K562 (cell line): Measurements from ENCODE around the gene DBP. TPM values are rescaled to one million over a fixed set of nuclear protein-coding genes. Genes with fewer than 3 reads are reported as not detected.

ENCODE experiments used
- BRF1 ChIP-seq: IDR thresholded peaks from 3 replicates; pipeline ENCODE4 v1.6.1; 2011; ENCODE audit warnings: borderline replicate concordance, mild to moderate bottlenecking; ENCODE audit not compliant: insufficient read length; ENCODE audit errors: extremely low read depth
- CHCHD3 ChIP-seq: fragments of 250-450 bp; sonication (Bioruptor Pico); IDR thresholded peaks from 2 replicates; pipeline ENCODE4 v2.1.2; 2022; ENCODE audit warnings: mild to moderate bottlenecking
- EP400 ChIP-seq: fragments of 450-650 bp; IDR thresholded peaks from 2 replicates; pipeline ENCODE4 v1.6.1; 2017; ENCODE audit warnings: antibody characterized with exemption, mild to moderate bottlenecking, moderate library complexity
- HMGN3 ChIP-seq: IDR thresholded peaks from 2 replicates; pipeline ENCODE4 v1.6.1; 2011; ENCODE audit warnings: borderline replicate concordance, low read depth, mild to moderate bottlenecking, mixed read lengths, low read length; ENCODE audit not compliant: insufficient read length; ENCODE audit errors: extremely low read depth
- L3MBTL2 ChIP-seq: fragments of 450-650 bp; IDR thresholded peaks from 2 replicates; pipeline ENCODE4 v1.6.1; 2016; ENCODE audit warnings: mild to moderate bottlenecking, moderate library complexity
- POLR2AphosphoS5 ChIP-seq: IDR thresholded peaks from 2 replicates; pipeline ENCODE4 v1.6.1; 2011; ENCODE audit warnings: mild to moderate bottlenecking, low read depth, low read length, moderate library complexity; ENCODE audit not compliant: control insufficient read depth, insufficient read depth
- TRIM24 ChIP-seq, 2 experiments: fragments of 450-650 bp; IDR thresholded peaks; 2 replicates each; pipeline ENCODE4 v1.6.1; 2016
- XRCC3 ChIP-seq: fragments of 450-650 bp; IDR thresholded peaks from 2 replicates; pipeline ENCODE4 v1.6.1; 2017; ENCODE audit warnings: mild to moderate bottlenecking, moderate library complexity
- ZFP36 ChIP-seq: fragments of 150-350 bp; IDR thresholded peaks from 2 replicates; pipeline ENCODE4 v1.6.1; 2018; ENCODE audit warnings: low read length, low read depth; ENCODE audit not compliant: partially characterized antibody
- ZNF311 ChIP-seq: fragments of 250-450 bp; sonication (Bioruptor Pico); IDR thresholded peaks from 2 replicates; pipeline ENCODE4 v1.4.0; 2020; ENCODE audit warnings: mild to moderate bottlenecking, moderate library complexity
- polyA plus RNA-seq, 8 experiments: library from polyadenylated mRNA; depleted of rRNA in 4 of 8; stranded (reverse) in 5 of 8; unstranded in 3 of 8; fragments of >200 nt; fragmentation: Nextera tagmentation in 2 of 8; fragmentation: Illumina TruSeq in 1 of 8; extraction: Ambion mirVana in 2 of 8; extraction: Trizol in 1 of 8; gene quantifications; 2 replicates each; pipeline versions ENCODE4 v1.2.1 to v1.2.3, GENCODE V29; 2011 to 2014; ENCODE audit warnings: inconsistent platforms in 1 of 8, missing spikeins in 1 of 8
- total RNA-seq, 7 experiments: library from RNA; depleted of rRNA in 6 of 7; stranded (reverse); fragments of >200 nt in 6 of 7; fragmentation: Illumina TruSeq in 2 of 7; extraction: Trizol in 2 of 7; gene quantifications; 2 replicates each; pipeline versions ENCODE4 v1.2.1 to v1.2.3, GENCODE V29; 2011 to 2021; ENCODE audit warnings: low replicate concordance in 1 of 7
- TF ChIP-seq, protein P1 (sequence below): fragments of 150-350 bp; IDR thresholded peaks from 2 replicates; pipeline ENCODE4 v1.6.1; 2014; ENCODE audit warnings: low read depth, mild to moderate bottlenecking, low read length, borderline replicate concordance
- TF ChIP-seq, protein P2 (sequence below): IDR thresholded peaks from 2 replicates; pipeline ENCODE4 v1.6.1; 2011; ENCODE audit warnings: borderline replicate concordance, low read depth, mild to moderate bottlenecking, moderate library complexity, low read length; ENCODE audit not compliant: insufficient read depth, poor library complexity, severe bottlenecking
- TF ChIP-seq, protein P3 (sequence below), 2 experiments: fragments of 200-800 bp in 1 of 2; sonication (Bioruptor generic) in 1 of 2; sonication (generic) in 1 of 2; formaldehyde crosslinking in 1 of 2; IDR thresholded peaks in 1 of 2; conservative IDR thresholded peaks in 1 of 2; 2 replicates each; pipeline versions ENCODE4 v1.5.0 to v1.6.1; 2016 to 2020; ENCODE audit warnings: missing compliant biosample characterization in 1 of 2, missing genetic modification characterization in 1 of 2, missing genetic modification reagents in 1 of 2
- TF ChIP-seq, protein P4 (sequence below): fragments of 450-650 bp; IDR thresholded peaks from 2 replicates; pipeline ENCODE4 v1.6.1; 2016; ENCODE audit warnings: mild to moderate bottlenecking

DBP gene
- total and polyA plus RNA-seq, 9 of the 15 experiments (the other 6 are each of a cell fraction or from before 2014, with no cell fraction given) = 0.25 to 5.5 (median 1.8) TPM

DNA sequence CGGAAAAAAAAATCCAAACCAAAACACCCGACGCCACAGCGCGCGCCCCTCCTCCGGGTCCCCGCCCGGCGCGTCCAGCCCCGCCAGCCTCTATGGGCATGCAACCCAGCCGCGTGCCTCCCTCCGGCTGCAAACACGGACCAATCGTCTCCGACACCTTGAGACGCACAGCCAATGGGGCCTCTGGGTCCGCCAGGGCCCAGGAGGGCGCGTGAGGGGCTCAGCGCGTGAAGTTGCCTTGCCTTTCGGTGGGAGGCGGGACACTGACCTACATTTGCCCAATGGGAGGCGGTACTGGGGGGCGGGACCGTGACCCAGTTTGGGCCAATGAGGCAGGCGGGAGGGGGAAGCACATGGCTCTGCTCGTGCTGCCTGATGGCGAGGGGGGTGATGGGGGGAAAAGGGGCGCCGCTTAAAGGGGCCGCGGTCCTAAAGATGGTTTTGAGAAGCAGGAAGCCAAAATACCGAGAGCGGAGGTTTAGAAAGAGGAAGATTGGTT lies 319 bp upstream of the DBP start (continued):
- TF ChIP-seq, protein P1, sequence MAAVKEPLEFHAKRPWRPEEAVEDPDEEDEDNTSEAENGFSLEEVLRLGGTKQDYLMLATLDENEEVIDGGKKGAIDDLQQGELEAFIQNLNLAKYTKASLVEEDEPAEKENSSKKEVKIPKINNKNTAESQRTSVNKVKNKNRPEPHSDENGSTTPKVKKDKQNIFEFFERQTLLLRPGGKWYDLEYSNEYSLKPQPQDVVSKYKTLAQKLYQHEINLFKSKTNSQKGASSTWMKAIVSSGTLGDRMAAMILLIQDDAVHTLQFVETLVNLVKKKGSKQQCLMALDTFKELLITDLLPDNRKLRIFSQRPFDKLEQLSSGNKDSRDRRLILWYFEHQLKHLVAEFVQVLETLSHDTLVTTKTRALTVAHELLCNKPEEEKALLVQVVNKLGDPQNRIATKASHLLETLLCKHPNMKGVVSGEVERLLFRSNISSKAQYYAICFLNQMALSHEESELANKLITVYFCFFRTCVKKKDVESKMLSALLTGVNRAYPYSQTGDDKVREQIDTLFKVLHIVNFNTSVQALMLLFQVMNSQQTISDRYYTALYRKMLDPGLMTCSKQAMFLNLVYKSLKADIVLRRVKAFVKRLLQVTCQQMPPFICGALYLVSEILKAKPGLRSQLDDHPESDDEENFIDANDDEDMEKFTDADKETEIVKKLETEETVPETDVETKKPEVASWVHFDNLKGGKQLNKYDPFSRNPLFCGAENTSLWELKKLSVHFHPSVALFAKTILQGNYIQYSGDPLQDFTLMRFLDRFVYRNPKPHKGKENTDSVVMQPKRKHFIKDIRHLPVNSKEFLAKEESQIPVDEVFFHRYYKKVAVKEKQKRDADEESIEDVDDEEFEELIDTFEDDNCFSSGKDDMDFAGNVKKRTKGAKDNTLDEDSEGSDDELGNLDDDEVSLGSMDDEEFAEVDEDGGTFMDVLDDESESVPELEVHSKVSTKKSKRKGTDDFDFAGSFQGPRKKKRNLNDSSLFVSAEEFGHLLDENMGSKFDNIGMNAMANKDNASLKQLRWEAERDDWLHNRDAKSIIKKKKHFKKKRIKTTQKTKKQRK = peak; percentile 65; the same call in 1 of the 2 replicates
- TF ChIP-seq, protein P2, sequence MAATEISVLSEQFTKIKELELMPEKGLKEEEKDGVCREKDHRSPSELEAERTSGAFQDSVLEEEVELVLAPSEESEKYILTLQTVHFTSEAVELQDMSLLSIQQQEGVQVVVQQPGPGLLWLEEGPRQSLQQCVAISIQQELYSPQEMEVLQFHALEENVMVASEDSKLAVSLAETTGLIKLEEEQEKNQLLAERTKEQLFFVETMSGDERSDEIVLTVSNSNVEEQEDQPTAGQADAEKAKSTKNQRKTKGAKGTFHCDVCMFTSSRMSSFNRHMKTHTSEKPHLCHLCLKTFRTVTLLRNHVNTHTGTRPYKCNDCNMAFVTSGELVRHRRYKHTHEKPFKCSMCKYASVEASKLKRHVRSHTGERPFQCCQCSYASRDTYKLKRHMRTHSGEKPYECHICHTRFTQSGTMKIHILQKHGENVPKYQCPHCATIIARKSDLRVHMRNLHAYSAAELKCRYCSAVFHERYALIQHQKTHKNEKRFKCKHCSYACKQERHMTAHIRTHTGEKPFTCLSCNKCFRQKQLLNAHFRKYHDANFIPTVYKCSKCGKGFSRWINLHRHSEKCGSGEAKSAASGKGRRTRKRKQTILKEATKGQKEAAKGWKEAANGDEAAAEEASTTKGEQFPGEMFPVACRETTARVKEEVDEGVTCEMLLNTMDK = peak; percentile 86
- TF ChIP-seq TRIM24 (IDR thresholded peaks at IDR 0.05) (0 out of 4 replicates have a peak, but pooled peaks of 1 of the 2 experiments have one; percentile 6), XRCC3 (no peak), BRF1 (no peak), HMGN3 (peak; percentile 94), L3MBTL2 (peak; percentile 99), POLR2AphosphoS5 (no peak; the same call in 1 of the 2 replicates), ZNF311 (CRISPR knock-in tag) (no peak), CHCHD3 (CRISPR knock-in tag) (no peak), EP400 (peak; percentile 89), ZFP36 (no peak)
- TF ChIP-seq, protein P3, sequence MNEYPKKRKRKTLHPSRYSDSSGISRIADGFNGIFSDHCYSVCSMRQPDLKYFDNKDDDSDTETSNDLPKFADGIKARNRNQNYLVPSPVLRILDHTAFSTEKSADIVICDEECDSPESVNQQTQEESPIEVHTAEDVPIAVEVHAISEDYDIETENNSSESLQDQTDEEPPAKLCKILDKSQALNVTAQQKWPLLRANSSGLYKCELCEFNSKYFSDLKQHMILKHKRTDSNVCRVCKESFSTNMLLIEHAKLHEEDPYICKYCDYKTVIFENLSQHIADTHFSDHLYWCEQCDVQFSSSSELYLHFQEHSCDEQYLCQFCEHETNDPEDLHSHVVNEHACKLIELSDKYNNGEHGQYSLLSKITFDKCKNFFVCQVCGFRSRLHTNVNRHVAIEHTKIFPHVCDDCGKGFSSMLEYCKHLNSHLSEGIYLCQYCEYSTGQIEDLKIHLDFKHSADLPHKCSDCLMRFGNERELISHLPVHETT (CRISPR knock-in tag; conservative IDR thresholded peaks at IDR 0.05 in 1 of 2, IDR thresholded peaks at IDR 0.05 in 1 of 2) = no peak; a peak in 2 of 4 replicates
- TF ChIP-seq, protein P4, sequence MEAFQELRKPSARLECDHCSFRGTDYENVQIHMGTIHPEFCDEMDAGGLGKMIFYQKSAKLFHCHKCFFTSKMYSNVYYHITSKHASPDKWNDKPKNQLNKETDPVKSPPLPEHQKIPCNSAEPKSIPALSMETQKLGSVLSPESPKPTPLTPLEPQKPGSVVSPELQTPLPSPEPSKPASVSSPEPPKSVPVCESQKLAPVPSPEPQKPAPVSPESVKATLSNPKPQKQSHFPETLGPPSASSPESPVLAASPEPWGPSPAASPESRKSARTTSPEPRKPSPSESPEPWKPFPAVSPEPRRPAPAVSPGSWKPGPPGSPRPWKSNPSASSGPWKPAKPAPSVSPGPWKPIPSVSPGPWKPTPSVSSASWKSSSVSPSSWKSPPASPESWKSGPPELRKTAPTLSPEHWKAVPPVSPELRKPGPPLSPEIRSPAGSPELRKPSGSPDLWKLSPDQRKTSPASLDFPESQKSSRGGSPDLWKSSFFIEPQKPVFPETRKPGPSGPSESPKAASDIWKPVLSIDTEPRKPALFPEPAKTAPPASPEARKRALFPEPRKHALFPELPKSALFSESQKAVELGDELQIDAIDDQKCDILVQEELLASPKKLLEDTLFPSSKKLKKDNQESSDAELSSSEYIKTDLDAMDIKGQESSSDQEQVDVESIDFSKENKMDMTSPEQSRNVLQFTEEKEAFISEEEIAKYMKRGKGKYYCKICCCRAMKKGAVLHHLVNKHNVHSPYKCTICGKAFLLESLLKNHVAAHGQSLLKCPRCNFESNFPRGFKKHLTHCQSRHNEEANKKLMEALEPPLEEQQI = no peak
